Peyer's patch (tissue), 4 donors: Measurements from ENCODE around the gene IQCK.

Experiments used
- CTCF ChIP-seq, 6 experiments: fragments of 450-650 bp in 4 of 6; fragments of 200-600 bp in 2 of 6; sonication (generic) in 1 of 6; IDR thresholded peaks; one replicate each; pipeline ENCODE4 v1.5.1; 2017 to 2019; ENCODE audit warnings: antibody characterized with exemption in 6 of 6, mild to moderate bottlenecking in 3 of 6, moderate library complexity in 1 of 6
- POLR2A ChIP-seq, 2 donors: fragments of 450-650 bp; IDR thresholded peaks; one replicate each; pipeline ENCODE4 v1.5.1; 2017; ENCODE audit warnings: antibody characterized with exemption in 2 of 2, mild to moderate bottlenecking in 2 of 2, moderate library complexity in 2 of 2

GRCh38 chr16:19894586-19894985 lies 176.5 kb downstream of the IQCK start:
- TF ChIP-seq CTCF (IDR thresholded peaks at IDR 0.05) (no peak), POLR2A (IDR thresholded peaks at IDR 0.05) (no peak)
